Endothelial cell of umbilical vein (primary cell): ENCODE measurements around the gene SH3BGRL2. TPM values are rescaled to one million over a fixed set of nuclear protein-coding genes. Genes with fewer than 3 reads are reported as not detected.

ENCODE experiments used
- BruUV-seq: library from RNA; stranded (reverse); fragments of 400-500 nt; replicated peaks from 2 replicates; lab custom pipeline; 2021; lab: Mats Ljungman, UMichigan
- CTCF ChIA-PET: fragments of 300-600, 350-600 bp; sonication (Branson Sonifier 250); formaldehyde crosslinking; loops from one replicate; lab custom pipeline; 2021; ENCODE audit warnings: antibody characterized with exemption, inconsistent platforms; lab: Charles Lee
- POLR2A ChIA-PET: fragments of 300-600, 350-600 bp; sonication (Branson Sonifier 250); formaldehyde crosslinking; loops from one replicate; lab custom pipeline; 2021; ENCODE audit warnings: antibody characterized with exemption, inconsistent platforms; lab: Charles Lee
- DNase-seq: peaks from one replicate; pipeline ENCODE4 v3.0.0-alpha.2; 2011; ENCODE audit warnings: low read depth, low spot score
- FAIRE-seq: peaks from 2 replicates; lab custom pipeline; 2011; peaks lifted over from hg19 to GRCh38; lab: Jason Lieb, UNC
- H2AFZ ChIP-seq: 2 replicates; pipeline ENCODE4 v1.6.0; 2012; ENCODE audit warnings: low read depth, low read length, control low read depth, inconsistent platforms
- H3K27ac ChIP-seq: 2 replicates; pipeline ENCODE4 v1.5.1; 2011; ENCODE audit warnings: low read depth, mild to moderate bottlenecking, control low read depth, low read length, moderate library complexity; ENCODE audit not compliant: insufficient read depth
- H3K27me3 ChIP-seq, 2 experiments: 2 replicates each; pipeline versions ENCODE4 v1.6.0 to v1.6.1; 2011; ENCODE audit warnings: low read length in 2 of 2, mixed read lengths in 1 of 2; ENCODE audit not compliant: control insufficient read depth in 2 of 2, insufficient read depth in 2 of 2
- H3K36me3 ChIP-seq, 2 experiments: 2 replicates in 1 of 2; 3 replicates in 1 of 2; pipeline ENCODE4 v1.5.1; 2011; ENCODE audit warnings: low read length in 2 of 2, mild to moderate bottlenecking in 1 of 2, moderate library complexity in 1 of 2; ENCODE audit not compliant: control insufficient read depth in 2 of 2, insufficient read depth in 2 of 2; ENCODE audit errors: extremely low read depth in 1 of 2
- H3K4me1 ChIP-seq: 3 replicates; pipeline ENCODE4 v1.5.1; 2011; ENCODE audit warnings: mild to moderate bottlenecking, low read length; ENCODE audit not compliant: control insufficient read depth, insufficient read depth; ENCODE audit errors: extremely low read depth
- H3K4me2 ChIP-seq: 2 replicates; pipeline ENCODE4 v1.6.1; 2011; ENCODE audit warnings: low read length, control low read depth, mixed read lengths; ENCODE audit not compliant: insufficient read depth
- H3K4me3 ChIP-seq, 3 experiments: fragments of 200-600 bp in 1 of 3; sonication (generic), shearing (Covaris generic) in 1 of 3; replicated peaks in 1 of 3; 2 replicates each; pipeline ENCODE4 v1.5.1; 2011 to 2016; ENCODE audit warnings: control low read depth in 3 of 3, low read length in 3 of 3, mild to moderate bottlenecking in 2 of 3, inconsistent platforms in 1 of 3, low read depth in 1 of 3, moderate library complexity in 1 of 3; ENCODE audit not compliant: insufficient read depth in 1 of 3
- H3K79me2 ChIP-seq: 2 replicates; pipeline ENCODE4 v1.6.0; 2012; ENCODE audit warnings: low read length, inconsistent platforms; ENCODE audit not compliant: control insufficient read depth, insufficient read depth
- H3K9ac ChIP-seq: replicated peaks from 2 replicates; pipeline ENCODE3; 2011; ENCODE audit warnings: low read length, control low read depth; ENCODE audit not compliant: insufficient read depth; ENCODE audit errors: extremely low read depth
- H3K9me1 ChIP-seq: replicated peaks from 3 replicates; pipeline ENCODE4 v1.6.0; 2011; ENCODE audit warnings: mild to moderate bottlenecking, low read length; ENCODE audit not compliant: control insufficient read depth, insufficient read depth; ENCODE audit errors: extremely low read depth
- H3K9me3 ChIP-seq: replicated peaks from 2 replicates; pipeline ENCODE4 v1.5.1; 2012; ENCODE audit warnings: low read length, inconsistent platforms; ENCODE audit not compliant: control insufficient read depth, insufficient read depth
- H4K20me1 ChIP-seq: replicated peaks from 2 replicates; pipeline ENCODE3; 2011; ENCODE audit warnings: mild to moderate bottlenecking, low read length; ENCODE audit not compliant: control insufficient read depth, insufficient read depth; ENCODE audit errors: extremely low read depth
- CTCF ChIP-seq, 2 donors: IDR thresholded peaks; 1 replicate in 1 of 2; 2 replicates in 1 of 2; pipeline ENCODE4 v1.5.1; 2011; ENCODE audit warnings: low read length in 2 of 2, mild to moderate bottlenecking in 2 of 2, moderate library complexity in 2 of 2, control low read depth in 1 of 2, inconsistent platforms in 1 of 2, low read depth in 1 of 2; ENCODE audit not compliant: insufficient read depth in 1 of 2; ENCODE audit errors: extremely low read depth in 1 of 2
- EZH2 ChIP-seq: IDR thresholded peaks from 2 replicates; pipeline ENCODE4 v1.6.1; 2012; ENCODE audit warnings: borderline replicate concordance, low read depth, mild to moderate bottlenecking, moderate library complexity, low read length, inconsistent platforms; ENCODE audit not compliant: severe bottlenecking
- FOS ChIP-seq: IDR thresholded peaks from 2 replicates; pipeline ENCODE4 v1.6.1; 2011; ENCODE audit warnings: mild to moderate bottlenecking, low read length, moderate library complexity, borderline replicate concordance; ENCODE audit not compliant: insufficient read depth
- GATA2 ChIP-seq: IDR thresholded peaks from 2 replicates; pipeline ENCODE4 v1.7.0; 2011; ENCODE audit warnings: low read depth, mild to moderate bottlenecking, moderate library complexity, mixed read lengths, low read length; ENCODE audit not compliant: insufficient read length, insufficient read depth
- JUN ChIP-seq: IDR thresholded peaks from 2 replicates; pipeline ENCODE4 v1.6.1; 2011; ENCODE audit warnings: borderline replicate concordance, low read depth; ENCODE audit not compliant: insufficient read length, insufficient read depth
- MAX ChIP-seq: IDR thresholded peaks from 2 replicates; pipeline ENCODE4 v1.6.1; 2011; ENCODE audit not compliant: insufficient read depth, insufficient read length
- MYC ChIP-seq: IDR thresholded peaks from one replicate; pipeline ENCODE4 v1.6.1; 2011; ENCODE audit warnings: mild to moderate bottlenecking, low read depth, low read length
- POLR2A ChIP-seq: IDR thresholded peaks from 2 replicates; pipeline ENCODE4 v1.6.1; 2012; ENCODE audit warnings: low read depth, mild to moderate bottlenecking, control low read depth, low read length
- POLR2AphosphoS5 ChIP-seq: IDR thresholded peaks from 2 replicates; pipeline ENCODE4 v1.6.1; 2012; ENCODE audit warnings: low read depth, mild to moderate bottlenecking, control low read depth, low read length, moderate library complexity; ENCODE audit not compliant: insufficient read depth
- dilution Hi-C: fragments of 300-500 bp; cut with MboI; formaldehyde crosslinking; loops from one replicate; pipeline ENCODE4 v1.15.0; 2019; ENCODE audit warnings: low sequenced_read_pairs; ENCODE audit not compliant: extremely low pct_ligation_motif_present
- intact Hi-C: fragments of 100-400 bp; cut with micrococcal nuclease; formaldehyde crosslinking; loops from one replicate; pipeline ENCODE4 v1.10.0; 2022
- polyA plus RNA-seq, 4 experiments: library from polyadenylated mRNA; depleted of rRNA in 3 of 4; stranded (reverse) in 3 of 4; unstranded in 1 of 4; fragments of >200 nt; gene quantifications; 2 replicates each; pipeline versions ENCODE4 v1.2.1 to v1.2.3, GENCODE V29; 2011 to 2012; ENCODE audit warnings: missing spikeins in 1 of 4
- total RNA-seq: library from RNA; stranded (reverse); gene quantifications from 2 replicates; pipeline ENCODE4 v1.2.3, GENCODE V29; 2021

SH3BGRL2 gene
- total and polyA plus RNA-seq, 2 donors (not counting 3 experiments of a cell fraction or from before 2014, with no cell fraction given), result 3.2 to 10.7 TPM

GRCh38 chr6:79731471-79731870 lies 100.3 kb downstream of the SH3BGRL2 start:
- dilution Hi-C loops (no loop called here), intact Hi-C loops (no loop called here)
- no peaks in the 10 kb centered on the region for H3K79me2 ChIP-seq
- POLR2A ChIA-PET, result no interaction called here
- DNase-seq (no peak), FAIRE-seq (no peak)
- no peaks in the 10 kb centered on the region for H4K20me1 ChIP-seq
- no peaks in the 10 kb centered on the region for H3K9me3 ChIP-seq
- H3K4me1 ChIP-seq, result peaks cover 5% of the 10 kb centered on the region
- TF ChIP-seq MYC, result no peak
- no peak for TF ChIP-seq JUN
- no peak for TF ChIP-seq FOS
- TF ChIP-seq GATA2, result no peak
- TF ChIP-seq EZH2, result no peak
- TF ChIP-seq POLR2A, result no peak
- TF ChIP-seq POLR2AphosphoS5, result no peak
- TF ChIP-seq MAX, result no peak
- TF ChIP-seq CTCF (IDR thresholded peaks at IDR 0.05; ENCODE audit: extremely low read depth in 1 of 2, insufficient read depth in 1 of 2, low read depth in 1 of 2, low read length in 2 of 2), result no peak
- CTCF ChIA-PET, result no interaction called here
- no peak overlapping the region for H3K4me2 ChIP-seq
- H3K27me3 ChIP-seq, result no peaks in the 10 kb centered on the region
- no peak overlapping the region for H3K27ac ChIP-seq
- BruUV-seq, result no TSS peak
- no peaks in the 10 kb centered on the region for H3K9me1 ChIP-seq
- H3K9ac ChIP-seq, result no peak overlapping the region
- H3K36me3 ChIP-seq, result no peaks in the 10 kb centered on the region
- H2AFZ ChIP-seq, result no peak overlapping the region
- no peak overlapping the region for H3K4me3 ChIP-seq
